Fibroblast of peridontal ligament (primary cell): ENCODE measurements around the gene CTSW.
"Not testable (repeated sequence)": the region's sequence is repeated elsewhere in the genome, so short reads cannot be mapped to it uniquely, and the experiment has no call there.

ENCODE experiments used
- DNase-seq: peaks from one replicate; pipeline ENCODE4 v3.0.0-alpha.2; 2010; ENCODE audit errors: extremely low read depth

CTSW gene

GRCh38 chr11:65885808-65886536 lies 6.3 kb downstream of the CTSW start:
- DNase-seq = no peak

GRCh38 chr11:65886826-65887722 lies 7.4 kb downstream of the CTSW start:
- no peak for DNase-seq

GRCh38 chr11:65887723-65888162 lies 8.1 kb downstream of the CTSW start:
- no peak for DNase-seq

- peak; percentile 93 for DNase-seq
Measured at GRCh38 chr11:65888163-65888814, 8.7 kb downstream of the CTSW start, which contains the start of gene FIBP. TSS of gene FIBP (minus strand) at chr11:65888471. CDS start at chr11:65888418, 53 bp downstream.

GRCh38 chr11:65890324-65891218 lies 10.9 kb downstream of the CTSW start, which contains the start of gene CCDC85B:
TSS of gene CCDC85B (plus strand) at chr11:65890673. CDS start at chr11:65890784, 111 bp downstream.
- peak; percentile 95 for DNase-seq

- DNase-seq = no peak
Measured at GRCh38 chr11:65891219-65892136, 11.8 kb downstream of the CTSW start.

- DNase-seq = not testable (repeated sequence)
Measured at GRCh38 chr11:65892137-65892540, 12.5 kb downstream of the CTSW start.

- DNase-seq = no peak
Measured at GRCh38 chr11:65892661-65893317, 13.2 kb downstream of the CTSW start.

GRCh38 chr11:65894034-65894591 lies 14.5 kb downstream of the CTSW start:
- no peak for DNase-seq

- DNase-seq = no peak
Measured at GRCh38 chr11:65895482-65895981, 15.9 kb downstream of the CTSW start.

- DNase-seq = no peak
Measured at GRCh38 chr11:65896034-65896999, 16.7 kb downstream of the CTSW start.

- DNase-seq = peak; percentile 57
Measured at GRCh38 chr11:65897020-65897471, 17.4 kb downstream of the CTSW start.

GRCh38 chr11:65898656-65899355 lies 19.2 kb downstream of the CTSW start:
- DNase-seq = peak; percentile 41

GRCh38 chr11:65899356-65900124 lies 19.9 kb downstream of the CTSW start:
- DNase-seq = peak; percentile 53

GRCh38 chr11:65900125-65900898 lies 20.7 kb downstream of the CTSW start, which contains the start of gene FOSL1:
TSS of gene FOSL1 (minus strand) at chr11:65900388. CDS start at chr11:65900339, 49 bp downstream.
- peak; percentile 92 for DNase-seq
